K562 (cell line): ENCODE data around the gene PLCB3. TPM values are rescaled to one million over a fixed set of nuclear protein-coding genes. Genes with fewer than 3 reads are reported as not detected.
A peak's percentile ranks its signal among the peaks of the same experiment; 100 is the strongest.

Experiments used
- CREB5 ChIP-seq: fragments of 250-450 bp; sonication (Bioruptor Pico); IDR thresholded peaks from 2 replicates; pipeline ENCODE4 v1.5.0; 2020; ENCODE audit warnings: mild to moderate bottlenecking
- HDAC6 ChIP-seq: IDR thresholded peaks from 2 replicates; pipeline ENCODE4 v1.6.1; 2012; ENCODE audit warnings: low read depth, mild to moderate bottlenecking, control low read depth, inconsistent platforms, low read length, moderate library complexity
- ID3 ChIP-seq, 2 experiments: fragments of 250-450 bp in 1 of 2; fragments of 450-650 bp in 1 of 2; sonication (Bioruptor Pico) in 1 of 2; IDR thresholded peaks; 2 replicates each; pipeline versions ENCODE4 v1.6.1 to v1.8.0; 2016 to 2021; ENCODE audit warnings: mild to moderate bottlenecking in 2 of 2, moderate library complexity in 2 of 2, missing compliant biosample characterization in 1 of 2, missing genetic modification characterization in 1 of 2
- KAT8 ChIP-seq: fragments of 450-650 bp; IDR thresholded peaks from 2 replicates; pipeline ENCODE4 v1.6.1; 2016; ENCODE audit warnings: low read depth, mild to moderate bottlenecking
- KDM5B ChIP-seq: fragments of 200-600 bp; sonication (generic); IDR thresholded peaks from 2 replicates; pipeline ENCODE4 v1.6.1; 2012; ENCODE audit warnings: low read depth, mild to moderate bottlenecking, moderate library complexity, low read length, control low read depth, inconsistent platforms; ENCODE audit not compliant: insufficient replicate concordance
- MCM3 ChIP-seq: fragments of 450-650 bp; IDR thresholded peaks from 2 replicates; pipeline ENCODE4 v1.6.1; 2016
- NCOA1 ChIP-seq: fragments of 450-650 bp; IDR thresholded peaks from 2 replicates; pipeline ENCODE4 v1.6.1; 2016; ENCODE audit warnings: low read depth
- PYGO2 ChIP-seq: fragments of 450-650 bp; IDR thresholded peaks from 2 replicates; pipeline ENCODE4 v1.6.1; 2016; ENCODE audit warnings: mild to moderate bottlenecking, missing genetic modification characterization, moderate library complexity, missing compliant biosample characterization
- SUPT5H ChIP-seq: fragments of 450-650 bp; IDR thresholded peaks from 2 replicates; pipeline ENCODE4 v1.6.1; 2016
- U2AF1 ChIP-seq: fragments of 200-400 bp; formaldehyde crosslinking; optimal IDR thresholded peaks from 2 replicates; pipeline ENCODE3; 2017; ENCODE audit warnings: mild to moderate bottlenecking, low read depth, low read length, moderate library complexity
- ZBTB40 ChIP-seq, 2 experiments: fragments of 450-650 bp in 1 of 2; sonication (generic) in 1 of 2; formaldehyde crosslinking in 1 of 2; IDR thresholded peaks; 2 replicates each; pipeline versions ENCODE4 v1.7.1 to v1.9.0; 2016 to 2022; ENCODE audit warnings: inconsistent platforms in 1 of 2, mild to moderate bottlenecking in 1 of 2, missing genetic modification reagents in 1 of 2
- ZNF398 ChIP-seq: fragments of 250-450 bp; sonication (Bioruptor Pico); IDR thresholded peaks from 2 replicates; pipeline ENCODE4 v1.8.0; 2021; ENCODE audit warnings: moderate library complexity, mild to moderate bottlenecking, inconsistent platforms
- ZNF589 ChIP-seq: fragments of 200-800 bp; sonication (Bioruptor generic); IDR thresholded peaks from 2 replicates; pipeline ENCODE4 v1.6.1; 2016; ENCODE audit warnings: low read depth, missing genetic modification characterization, missing compliant biosample characterization
- polyA plus RNA-seq, 8 experiments: library from polyadenylated mRNA; depleted of rRNA in 4 of 8; stranded (reverse) in 5 of 8; unstranded in 3 of 8; fragments of >200 nt; fragmentation: Nextera tagmentation in 2 of 8; fragmentation: Illumina TruSeq in 1 of 8; extraction: Ambion mirVana in 2 of 8; extraction: Trizol in 1 of 8; gene quantifications; 2 replicates each; pipeline versions ENCODE4 v1.2.1 to v1.2.3, GENCODE V29; 2011 to 2014; ENCODE audit warnings: inconsistent platforms in 1 of 8, missing spikeins in 1 of 8
- total RNA-seq, 7 experiments: library from RNA; depleted of rRNA in 6 of 7; stranded (reverse); fragments of >200 nt in 6 of 7; fragmentation: Illumina TruSeq in 2 of 7; extraction: Trizol in 2 of 7; gene quantifications; 2 replicates each; pipeline versions ENCODE4 v1.2.1 to v1.2.3, GENCODE V29; 2011 to 2021; ENCODE audit warnings: low replicate concordance in 1 of 7

Gene PLCB3
- total and polyA plus RNA-seq, 9 of the 15 experiments (the other 6 are each of a cell fraction or from before 2014, with no cell fraction given), result 0.31 to 44.8 (median 14.6) TPM

DNA sequence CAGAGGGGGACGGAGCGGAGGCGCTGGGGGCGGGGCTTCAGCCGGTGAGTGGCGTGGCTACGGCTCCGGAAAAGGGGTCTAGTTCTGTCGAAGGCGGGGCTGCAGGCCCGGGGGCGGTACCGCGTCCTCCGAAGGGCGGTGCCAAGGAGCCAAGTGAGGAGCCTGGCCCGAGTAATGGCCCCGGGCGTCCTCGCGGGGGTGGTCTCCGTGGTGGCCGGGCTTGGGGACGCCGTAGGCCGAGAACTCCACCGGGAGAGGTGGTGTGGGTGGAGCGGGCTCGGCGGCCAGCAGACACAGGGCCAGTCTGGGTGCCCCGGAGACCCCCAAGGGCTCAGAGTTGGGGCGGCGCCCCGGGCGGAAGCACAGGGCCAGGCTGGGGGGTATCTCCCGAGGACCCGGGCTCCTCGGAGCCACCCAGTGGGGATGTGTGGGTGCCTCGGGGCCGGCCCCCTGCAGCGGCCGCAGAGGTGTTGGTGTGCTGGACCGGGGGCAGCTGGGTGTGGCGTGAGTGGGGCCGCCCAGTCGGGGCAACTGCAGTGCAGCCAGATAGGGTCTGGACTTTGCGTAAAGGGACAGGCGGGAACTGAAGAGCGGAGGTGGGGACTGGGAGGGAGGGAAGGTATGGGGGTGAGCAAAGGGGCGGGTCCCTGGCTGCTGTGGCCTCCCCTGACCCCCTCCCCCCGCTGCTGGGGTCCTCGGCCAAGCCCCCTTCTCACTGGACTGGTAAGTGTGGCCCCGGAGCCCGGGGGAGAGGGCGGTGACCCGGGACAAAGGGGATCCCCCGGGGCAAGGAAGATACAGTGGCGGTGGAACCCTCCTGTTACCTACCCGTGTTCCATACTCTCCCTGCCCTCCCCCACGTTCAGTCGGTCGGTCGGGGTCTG, 9.6 kb upstream of the PLCB3 start (continued):
- peak; percentile 76 for TF ChIP-seq ZBTB40 (IDR thresholded peaks at IDR 0.05)
- no peak for TF ChIP-seq ZBTB40 (CRISPR knock-in tag; IDR thresholded peaks at IDR 0.05)
- TF ChIP-seq KDM5B, result peak; percentile 65
- TF ChIP-seq HDAC6, result no peak
- TF ChIP-seq ZNF398 (CRISPR knock-in tag), result no peak
- peak; percentile 87 for TF ChIP-seq SUPT5H
- TF ChIP-seq U2AF1, result peak; percentile 72
- TF ChIP-seq CREB5 (CRISPR knock-in tag), result no peak
- no peak for TF ChIP-seq ZNF589
- no peak for TF ChIP-seq PYGO2 (tag)
- no peak for TF ChIP-seq ID3 (CRISPR knock-in tag; IDR thresholded peaks at IDR 0.05)
- TF ChIP-seq ID3 (tag; IDR thresholded peaks at IDR 0.05), result peak; percentile 34; the same call in 1 of the 2 replicates
- peak; percentile 79 for TF ChIP-seq NCOA1
- no peak for TF ChIP-seq MCM3
- TF ChIP-seq KAT8, result no peak
